Stimulated activated CD8-positive, alpha-beta memory T cell treated with anti-CD3 and anti-CD28 coated beads, Interleukin-7, amount 100 ng/mL, for 24 hours (primary cell): Measurements from ENCODE around the gene KRTAP10-4.
"Not testable (repeated sequence)": the region's sequence is repeated elsewhere in the genome, so short reads cannot be mapped to it uniquely, and the experiment has no call there.

Experiments used
- DNase-seq: peaks from one replicate; pipeline ENCODE4 v3.0.0-alpha.2; 2020; ENCODE audit warnings: low read depth

The KRTAP10-4 gene

DNA sequence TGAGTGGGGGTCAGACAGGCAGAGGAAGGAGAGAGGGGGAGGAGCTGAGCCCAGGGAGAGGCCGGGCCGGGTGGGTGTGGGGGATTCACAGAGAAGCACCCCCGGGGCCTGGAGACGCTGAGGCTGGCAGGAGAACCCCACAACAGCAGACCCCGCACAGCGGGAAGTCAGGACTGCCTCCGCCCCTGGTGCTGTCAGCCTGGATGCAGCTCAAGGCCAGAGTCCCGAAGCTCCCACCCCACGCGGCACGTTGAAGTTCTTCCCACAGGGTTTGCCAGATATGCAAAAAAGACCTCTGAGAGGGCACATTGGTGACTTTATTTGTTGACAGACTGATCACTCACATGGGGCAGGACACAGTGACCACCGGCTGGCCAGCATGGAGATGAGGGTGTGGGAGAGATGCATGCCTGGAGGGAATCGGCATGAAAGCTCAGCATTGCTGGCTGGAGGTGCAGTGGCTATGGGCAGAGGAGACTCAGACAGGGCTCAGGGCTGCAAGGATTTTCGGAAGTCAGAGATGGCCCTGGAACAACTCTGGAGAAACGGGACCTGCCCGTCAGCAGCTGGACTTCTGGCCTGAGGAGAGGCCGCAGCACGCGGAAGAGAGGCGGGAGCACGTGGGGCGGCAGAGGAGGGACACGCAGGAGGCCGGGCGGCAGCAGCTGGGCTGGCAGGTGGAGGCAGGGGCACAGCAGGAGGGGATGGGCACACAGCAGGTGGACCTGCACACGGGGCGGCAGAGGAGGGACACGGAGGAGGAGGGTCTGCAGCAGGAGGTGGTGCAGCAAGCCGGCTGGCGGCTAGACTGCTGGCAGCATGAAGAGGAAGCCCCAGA, 15.8 kb upstream of the KRTAP10-4 start:
- DNase-seq: no peak

DNA sequence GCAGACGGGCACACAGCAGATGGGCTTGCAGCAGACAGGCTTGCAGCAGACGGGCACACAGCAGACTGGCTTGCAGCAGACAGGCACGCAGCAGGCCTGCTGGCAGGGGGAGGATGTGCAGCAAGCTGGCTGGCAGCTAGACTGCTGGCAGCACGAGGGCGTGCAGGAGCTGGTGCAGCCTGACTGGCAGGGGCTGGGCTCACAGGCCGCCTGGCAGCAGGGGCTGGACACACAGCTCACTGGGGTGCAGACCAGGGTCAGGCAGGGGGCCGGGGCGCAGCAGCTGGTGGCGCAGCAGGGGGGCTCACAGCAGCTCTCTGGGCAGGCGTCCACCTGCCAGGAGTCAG, 15.2 kb upstream of the KRTAP10-4 start:
- not testable (repeated sequence) for DNase-seq

DNA sequence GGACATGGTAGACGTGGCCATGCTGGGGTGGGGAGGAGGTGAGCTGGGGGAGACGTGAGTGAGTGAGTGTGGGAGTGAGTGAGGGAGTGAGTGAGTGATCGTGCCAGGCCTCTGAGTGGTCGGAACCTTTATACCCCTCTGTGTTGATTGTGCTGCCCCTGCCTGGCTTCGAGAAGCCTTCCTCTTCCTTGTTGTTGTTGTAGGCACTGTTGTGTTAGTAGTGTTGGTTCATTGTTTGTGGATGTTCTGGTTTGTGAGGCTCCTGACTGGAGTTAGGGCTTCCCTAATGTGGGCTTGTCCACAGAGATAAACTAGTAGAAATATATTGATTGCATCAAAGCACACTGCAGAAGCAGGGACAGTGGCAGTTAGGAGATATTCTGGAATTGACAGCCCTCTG, 14.8 kb upstream of the KRTAP10-4 start, which contains the start of gene KRTAP10-3:
Gene KRTAP10-3 (minus strand): TSS at position 101 of the 400 bp plus-strand sequence. CDS start 80 bp downstream, at position 21.
- no peak for DNase-seq

- no peak for DNase-seq
These were observed 9.4 kb upstream of the KRTAP10-4 start for GRCh38 chr21:44564099-44564498.

- no peak for DNase-seq
These were observed 8.5 kb upstream of the KRTAP10-4 start for GRCh38 chr21:44564886-44565598.

- DNase-seq: no peak
These were observed 7.1 kb upstream of the KRTAP10-4 start for GRCh38 chr21:44566403-44566802.

DNA sequence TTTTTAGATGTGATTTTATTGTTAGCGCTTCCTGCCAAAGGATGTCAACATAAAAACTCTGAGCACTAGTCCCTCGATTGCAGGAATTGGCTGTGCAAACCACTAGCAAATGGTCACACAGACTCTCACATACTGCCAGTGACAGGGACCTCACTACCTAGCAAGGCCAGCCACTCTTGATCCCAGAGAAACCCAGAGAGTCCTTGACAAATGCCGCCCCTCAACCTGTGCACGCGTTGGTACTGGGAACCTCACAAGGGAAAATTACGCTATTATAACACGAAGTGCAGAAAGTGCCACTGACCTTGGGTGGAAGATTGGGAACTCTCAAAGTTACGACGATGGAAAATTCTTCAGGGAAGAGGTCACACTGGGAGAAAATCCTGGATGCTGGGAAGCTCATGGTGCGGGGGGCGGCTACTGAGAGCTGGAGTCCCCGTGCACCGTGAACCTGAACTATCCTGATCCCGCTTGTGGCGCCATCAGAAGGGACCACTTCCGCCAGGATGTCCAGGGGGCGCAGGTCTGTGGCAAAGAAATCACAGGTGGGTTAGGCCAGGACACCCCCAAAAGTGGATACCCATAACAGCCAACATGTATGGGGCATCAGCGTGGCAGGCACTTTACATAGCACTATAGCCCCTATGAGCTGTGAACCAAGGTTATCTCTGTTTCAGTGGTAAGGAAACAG, 5.9 kb upstream of the KRTAP10-4 start:
- DNase-seq: no peak

- no peak for DNase-seq
These were observed 5.3 kb upstream of the KRTAP10-4 start for GRCh38 chr21:44568261-44568660.

DNA sequence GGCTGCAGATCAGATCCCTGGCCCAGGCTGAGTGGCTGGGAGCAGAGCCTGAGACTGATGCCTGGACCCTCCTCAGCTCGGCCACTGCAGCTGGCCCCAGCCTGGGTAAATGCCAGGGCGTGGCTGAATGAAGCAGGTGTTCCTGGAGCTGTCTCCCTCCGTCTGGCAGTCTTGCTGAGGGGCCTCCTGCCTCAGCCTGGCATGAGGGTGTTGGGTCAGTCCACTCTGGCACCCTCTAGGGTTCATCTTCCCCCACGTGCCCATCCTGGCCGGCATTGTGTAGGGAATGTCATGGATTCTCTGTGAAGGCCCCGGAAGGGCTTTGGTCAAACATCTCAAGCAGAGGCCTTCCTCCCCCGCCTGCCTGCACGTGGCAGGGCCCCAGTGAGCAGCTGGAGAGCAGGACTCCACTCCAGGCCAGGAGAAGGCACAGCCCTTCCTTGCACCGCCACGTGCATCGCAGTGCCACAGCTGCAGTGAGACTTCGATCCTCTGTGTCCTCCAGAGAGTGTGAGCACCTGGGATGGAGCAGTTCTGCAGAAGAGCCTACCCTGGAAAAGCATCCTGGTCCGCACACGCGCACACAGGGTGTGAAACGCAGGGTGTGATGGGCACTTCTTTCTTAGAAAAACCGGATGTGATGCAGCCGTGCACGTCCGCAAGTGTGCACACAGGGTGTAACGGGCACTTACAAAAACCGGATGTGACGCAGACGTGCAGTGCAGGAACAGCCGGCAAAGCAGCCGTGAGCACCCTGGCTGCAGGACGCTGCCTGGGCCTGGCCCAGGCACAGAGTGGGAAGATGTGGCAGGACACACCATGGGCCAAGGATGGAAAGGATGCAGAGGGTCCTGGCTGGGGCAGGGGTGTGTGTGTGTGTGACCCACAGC, 4.6 kb upstream of the KRTAP10-4 start:
- DNase-seq: no peak

DNA sequence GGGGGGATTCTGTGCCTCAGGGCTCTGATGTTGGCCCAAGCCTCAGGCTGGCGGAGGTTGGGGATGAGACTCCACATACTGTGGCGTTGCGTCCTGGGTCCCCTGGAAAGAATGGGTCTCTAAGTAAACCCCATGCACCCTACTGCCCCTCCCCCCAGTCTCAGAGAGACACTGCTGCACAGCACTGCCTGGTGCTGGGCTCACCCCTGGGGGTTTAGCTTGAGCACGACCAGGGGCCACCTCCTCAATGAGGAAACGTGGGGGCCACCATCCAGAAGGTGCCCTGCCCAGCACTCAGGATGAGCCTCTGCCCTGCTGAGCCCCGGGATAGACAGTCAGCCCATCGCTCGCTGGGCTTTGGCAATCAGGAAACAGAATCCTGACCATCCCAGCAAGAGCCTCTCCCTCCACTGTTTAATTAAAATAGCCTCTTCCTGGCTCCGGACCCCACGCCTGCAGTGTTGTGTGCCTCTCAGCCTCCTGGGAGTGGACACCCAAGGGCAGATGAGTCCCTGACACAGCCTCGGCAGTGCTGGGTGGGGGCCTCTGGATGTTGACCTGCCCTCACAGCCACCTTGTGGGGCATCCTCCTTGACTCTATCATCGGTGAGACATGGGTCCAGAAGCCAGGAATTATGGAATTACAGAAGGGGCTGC, 3.5 kb upstream of the KRTAP10-4 start:
- no peak for DNase-seq

DNA sequence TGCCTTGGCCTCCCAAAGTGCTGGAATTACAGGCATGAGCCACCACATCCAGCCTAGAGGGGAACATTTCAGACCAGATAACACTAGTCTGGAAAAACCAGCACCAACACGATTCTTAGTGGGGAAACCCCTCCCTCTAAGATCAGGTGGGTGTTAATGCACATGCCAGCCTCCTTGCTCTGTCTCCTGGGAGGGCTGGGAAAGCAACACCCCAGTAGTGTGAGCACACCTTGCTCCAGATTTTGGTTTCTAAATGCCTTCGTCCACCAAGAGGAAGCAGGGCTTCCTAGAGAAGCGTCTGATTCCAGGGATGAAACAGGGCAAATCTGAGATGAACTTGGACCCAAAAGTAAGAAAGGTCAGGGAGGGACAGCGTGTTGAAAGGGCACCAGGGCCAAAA, 2.2 kb upstream of the KRTAP10-4 start:
- no peak for DNase-seq

GRCh38 chr21:44571844-44572782, 1.4 kb upstream of the KRTAP10-4 start:
- no peak for DNase-seq

GRCh38 chr21:44572959-44573583, 458 bp upstream of the KRTAP10-4 start:
- DNase-seq: no peak

- DNase-seq: no peak
These were observed 1.2 kb downstream of the KRTAP10-4 start for GRCh38 chr21:44574457-44575306.

- DNase-seq: no peak
These were observed 1.9 kb downstream of the KRTAP10-4 start for GRCh38 chr21:44575307-44576024.

- no peak for DNase-seq
These were observed 2.5 kb downstream of the KRTAP10-4 start for GRCh38 chr21:44576025-44576420.

DNA sequence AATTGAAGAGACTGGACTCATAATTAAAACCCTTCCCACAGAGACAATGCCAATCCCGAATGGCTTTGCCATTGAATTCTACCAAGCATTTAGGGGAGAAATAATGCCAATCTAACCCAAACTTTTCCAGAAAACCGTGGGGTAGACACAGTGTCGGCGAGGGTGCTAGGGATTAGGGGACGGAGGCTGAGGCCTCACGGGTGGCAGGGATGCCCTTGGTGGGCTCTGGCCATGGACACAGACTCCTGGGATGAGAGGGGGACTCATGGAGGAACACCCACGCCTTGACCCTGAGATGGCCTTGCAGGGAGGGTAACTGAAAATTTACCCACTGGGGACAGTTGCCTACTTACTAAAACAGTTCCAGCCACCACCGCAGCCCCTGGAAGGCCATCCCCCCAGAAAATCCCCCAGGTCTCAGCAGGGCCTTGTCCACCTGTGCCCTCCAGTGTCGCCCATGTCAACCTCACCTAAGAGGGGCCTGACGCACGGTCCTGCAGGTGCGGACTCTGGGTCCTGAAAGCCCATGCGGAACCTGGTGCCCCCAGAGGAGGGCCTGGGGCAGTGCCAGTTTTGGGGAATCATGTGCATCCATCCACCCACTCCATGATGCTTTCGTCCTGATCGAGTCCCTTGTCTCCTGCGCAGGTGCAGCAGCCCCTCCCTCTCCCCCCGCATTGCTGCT, 5.0 kb downstream of the KRTAP10-4 start:
- no peak for DNase-seq
